Left ventricle myocardium inferior (tissue), 1 donor: ENCODE measurements around the gene AKAP13. TPM values are rescaled to one million over a fixed set of nuclear protein-coding genes. Genes with fewer than 3 reads are reported as not detected.

Experiments used
- DNase-seq: peaks from one replicate; pipeline ENCODE4 v3.0.0-alpha.2; 2020
- H3K27ac ChIP-seq: fragments of 200-600 bp; replicated peaks from 2 replicates; pipeline ENCODE4 v1.8.0; 2021
- H3K27me3 ChIP-seq: fragments of 200-600 bp; 2 replicates; pipeline ENCODE4 v1.8.0; 2021; ENCODE audit warnings: low read depth
- H3K36me3 ChIP-seq: fragments of 200-600 bp; 2 replicates; pipeline ENCODE4 v1.8.0; 2021
- H3K4me1 ChIP-seq: fragments of 200-600 bp; 2 replicates; pipeline ENCODE4 v1.8.0; 2021
- H3K4me3 ChIP-seq: fragments of 200-600 bp; 2 replicates; pipeline ENCODE4 v1.8.0; 2021; ENCODE audit warnings: mild to moderate bottlenecking, moderate library complexity
- H3K9me3 ChIP-seq: fragments of 200-600 bp; replicated peaks from 2 replicates; pipeline ENCODE4 v1.8.0; 2021
- intact Hi-C: fragments of 100-400 bp; cut with micrococcal nuclease; formaldehyde crosslinking; loops from one replicate; pipeline ENCODE4 v1.11.0; 2022
- total RNA-seq: library from RNA; stranded (reverse); fragmentation: NEBNext Ultra II Directional; extraction: Animal tissue kit (Norgen Biotek cat#: 25700); gene quantifications from one replicate; pipeline ENCODE4 v1.2.1, GENCODE V29; 2021
- TF ChIP-seq, protein P1 (sequence below): fragments of 200-600 bp; IDR thresholded peaks from 2 replicates; pipeline ENCODE4 v1.8.0; 2021; ENCODE audit warnings: antibody characterized with exemption, mild to moderate bottlenecking, borderline replicate concordance
- donor health status: DM: no; HTN: yes; CAD: no; lungs with severe emphysema.

The AKAP13 gene
- total RNA-seq, 1 donor from 2014 or later = 331 TPM

DNA sequence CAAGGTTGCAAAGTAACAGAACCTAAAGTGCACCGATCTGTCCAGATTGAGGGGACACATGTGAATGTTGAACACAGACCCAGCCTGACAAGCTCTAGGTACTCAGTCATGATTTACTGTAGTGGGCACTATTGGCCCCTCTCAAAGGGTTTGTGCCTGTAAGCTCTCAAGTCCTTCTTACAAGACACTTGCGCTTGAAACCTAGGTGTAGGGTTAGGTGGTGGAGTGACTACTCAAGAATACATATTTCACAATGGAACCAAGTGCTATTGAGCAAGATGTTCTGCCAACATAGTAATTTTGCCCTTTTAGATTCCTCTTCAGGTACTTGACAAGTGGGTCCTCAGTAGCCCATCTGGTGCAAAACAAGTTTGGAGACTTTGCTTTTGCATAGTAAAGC lies 169.9 kb downstream of the AKAP13 start:
- intact Hi-C loops = no loop called here
- no peaks in the 10 kb centered on the region for H3K27me3 ChIP-seq
- DNase-seq = no peak
- H3K9me3 ChIP-seq = no peaks in the 10 kb centered on the region
- TF ChIP-seq, protein P1, sequence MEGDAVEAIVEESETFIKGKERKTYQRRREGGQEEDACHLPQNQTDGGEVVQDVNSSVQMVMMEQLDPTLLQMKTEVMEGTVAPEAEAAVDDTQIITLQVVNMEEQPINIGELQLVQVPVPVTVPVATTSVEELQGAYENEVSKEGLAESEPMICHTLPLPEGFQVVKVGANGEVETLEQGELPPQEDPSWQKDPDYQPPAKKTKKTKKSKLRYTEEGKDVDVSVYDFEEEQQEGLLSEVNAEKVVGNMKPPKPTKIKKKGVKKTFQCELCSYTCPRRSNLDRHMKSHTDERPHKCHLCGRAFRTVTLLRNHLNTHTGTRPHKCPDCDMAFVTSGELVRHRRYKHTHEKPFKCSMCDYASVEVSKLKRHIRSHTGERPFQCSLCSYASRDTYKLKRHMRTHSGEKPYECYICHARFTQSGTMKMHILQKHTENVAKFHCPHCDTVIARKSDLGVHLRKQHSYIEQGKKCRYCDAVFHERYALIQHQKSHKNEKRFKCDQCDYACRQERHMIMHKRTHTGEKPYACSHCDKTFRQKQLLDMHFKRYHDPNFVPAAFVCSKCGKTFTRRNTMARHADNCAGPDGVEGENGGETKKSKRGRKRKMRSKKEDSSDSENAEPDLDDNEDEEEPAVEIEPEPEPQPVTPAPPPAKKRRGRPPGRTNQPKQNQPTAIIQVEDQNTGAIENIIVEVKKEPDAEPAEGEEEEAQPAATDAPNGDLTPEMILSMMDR = no peak
- H3K27ac ChIP-seq = peak overlapping the region; percentile 33
- H3K4me1 ChIP-seq = peaks cover 71% of the 10 kb centered on the region
- no peak overlapping the region for H3K4me3 ChIP-seq
- peaks cover 9% of the 10 kb centered on the region for H3K36me3 ChIP-seq

DNA sequence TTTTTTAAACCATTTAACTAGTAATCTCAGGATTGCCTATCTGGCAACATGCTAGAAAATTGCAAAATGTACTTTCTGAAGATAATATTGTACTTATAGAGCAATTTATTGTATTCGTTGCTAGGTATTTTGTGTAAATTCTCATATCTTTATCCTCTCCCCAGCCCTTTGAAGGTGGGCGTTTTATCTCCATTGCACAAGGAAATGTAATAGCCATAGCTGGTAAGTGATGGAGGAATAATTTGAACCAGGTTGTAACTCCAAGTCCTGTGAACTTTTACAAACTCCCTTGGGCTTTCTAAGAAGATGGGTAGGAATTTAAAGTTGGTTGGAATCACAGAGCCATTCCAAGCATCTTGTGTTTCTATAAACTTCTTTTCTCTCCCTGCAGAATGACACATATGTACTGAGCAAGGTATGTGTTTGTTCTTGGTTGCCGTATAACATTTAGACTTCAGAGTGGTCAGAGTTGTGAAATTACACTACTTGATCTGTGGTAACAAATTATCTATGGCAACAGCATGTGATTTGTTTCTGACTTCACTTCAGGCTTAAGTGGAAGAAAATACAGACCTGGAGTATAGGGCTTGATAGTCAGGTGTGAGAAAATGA lies 170.9 kb downstream of the AKAP13 start:
- intact Hi-C loops = no loop called here
- DNase-seq = no peak
- Histone ChIP-seq H3K4me3 (no peak overlapping the region), H3K27ac (peak overlapping the region; percentile 33), H3K36me3 (peaks cover 9% of the 10 kb centered on the region), H3K27me3 (no peaks in the 10 kb centered on the region), H3K9me3 (no peaks in the 10 kb centered on the region), H3K4me1 (peaks cover 71% of the 10 kb centered on the region)
- TF ChIP-seq, protein P1 = no peak

DNA sequence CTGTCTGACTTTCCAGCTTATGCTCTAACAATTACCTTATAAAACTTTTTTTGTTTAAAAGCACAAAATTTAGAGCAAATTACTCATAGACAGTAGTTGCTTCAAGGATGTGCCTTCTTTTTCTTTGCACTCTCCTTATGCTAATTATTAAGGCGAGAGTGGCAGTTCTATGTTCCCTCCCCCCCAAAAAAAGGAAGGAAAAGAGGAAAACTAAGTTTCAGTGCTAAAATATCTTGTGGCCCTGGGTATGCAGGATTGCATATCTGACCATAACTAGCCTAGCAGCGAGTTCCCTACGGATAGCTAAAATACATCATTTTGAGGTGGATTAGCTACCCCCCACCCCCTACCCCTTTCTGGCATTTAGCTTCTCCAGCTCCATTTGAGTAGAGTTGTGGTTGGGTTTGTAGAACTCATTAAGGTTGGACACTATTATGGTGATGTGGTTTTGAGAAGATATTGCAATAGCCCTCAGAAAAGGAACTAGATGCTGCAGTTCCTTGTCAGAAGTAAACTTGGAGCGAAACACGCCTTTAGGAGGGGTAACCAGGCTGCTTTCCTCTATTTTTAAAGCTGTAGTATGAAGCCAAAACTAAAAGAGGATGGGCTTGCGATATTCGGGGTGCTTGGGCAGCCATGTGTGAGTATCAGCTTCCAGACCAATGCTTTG lies 174.6 kb downstream of the AKAP13 start:
- TF ChIP-seq, protein P1 = no peak
- Histone ChIP-seq H3K27ac (peak overlapping the region; percentile 48), H3K27me3 (no peaks in the 10 kb centered on the region), H3K4me1 (peaks cover 68% of the 10 kb centered on the region), H3K36me3 (peaks cover 9% of the 10 kb centered on the region), H3K9me3 (no peaks in the 10 kb centered on the region), H3K4me3 (no peak overlapping the region)
- DNase-seq = no peak
- intact Hi-C loops = no loop called here

DNA sequence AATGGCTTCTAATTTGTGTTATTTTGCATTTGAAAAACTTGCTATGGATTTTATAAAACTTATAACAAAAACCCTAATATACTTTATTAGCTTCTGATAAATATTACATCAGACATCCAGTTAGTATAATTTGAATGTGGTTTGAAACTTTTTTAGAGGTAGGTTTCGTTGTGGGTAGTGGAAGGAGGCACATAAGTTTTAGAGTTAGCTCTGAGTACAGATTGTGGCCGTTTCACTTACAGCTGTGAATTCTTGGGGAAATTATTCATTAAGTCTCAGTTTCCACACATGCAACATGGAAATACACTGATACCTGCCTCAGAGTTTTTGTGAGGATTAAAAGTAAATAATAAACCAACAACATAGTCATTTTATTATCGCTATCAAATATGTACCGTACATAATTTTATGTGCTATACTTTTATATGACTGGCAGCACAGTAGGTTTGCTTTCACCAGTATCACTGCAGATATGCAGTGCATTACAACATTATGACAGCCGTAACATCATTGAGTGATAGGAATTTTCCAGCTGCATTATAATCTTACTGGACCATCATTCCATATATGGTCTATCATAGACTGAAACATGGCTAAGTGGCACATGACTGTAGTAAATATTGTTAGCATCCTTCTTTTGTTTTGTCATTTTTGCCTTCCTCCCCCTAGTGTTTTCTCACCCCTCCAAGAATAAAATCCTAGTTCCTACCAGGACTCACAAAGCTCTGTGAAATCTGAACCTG lies 175.6 kb downstream of the AKAP13 start:
- no peak for DNase-seq
- H3K27ac ChIP-seq = peak overlapping the region; percentile 48
- no peaks in the 10 kb centered on the region for H3K27me3 ChIP-seq
- H3K9me3 ChIP-seq = no peaks in the 10 kb centered on the region
- peaks cover 57% of the 10 kb centered on the region for H3K4me1 ChIP-seq
- TF ChIP-seq, protein P1 = no peak
- intact Hi-C loops = no loop called here
- no peak overlapping the region for H3K4me3 ChIP-seq
- H3K36me3 ChIP-seq = peaks cover 9% of the 10 kb centered on the region

DNA sequence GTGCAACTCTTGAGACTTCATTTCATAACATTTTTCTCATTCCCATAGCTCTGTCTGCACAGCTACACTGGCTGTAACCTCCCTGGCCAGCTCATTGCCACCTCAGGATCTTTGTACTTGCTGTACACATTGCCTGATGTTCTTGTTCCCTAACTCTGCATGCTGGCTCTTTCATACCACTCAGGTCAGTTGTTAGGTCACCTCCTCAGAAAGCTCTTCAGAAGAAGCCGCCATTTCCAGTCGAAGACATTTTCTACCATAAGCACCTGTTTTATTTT lies 176.2 kb downstream of the AKAP13 start:
- intact Hi-C loops = no loop called here
- peak overlapping the region; percentile 48 for H3K27ac ChIP-seq
- no peak for DNase-seq
- H3K4me3 ChIP-seq = no peak overlapping the region
- TF ChIP-seq, protein P1 = no peak
- peaks cover 9% of the 10 kb centered on the region for H3K36me3 ChIP-seq
- H3K4me1 ChIP-seq = peaks cover 52% of the 10 kb centered on the region
- H3K27me3 ChIP-seq = no peaks in the 10 kb centered on the region
- H3K9me3 ChIP-seq = no peaks in the 10 kb centered on the region
